Bone marrow (tissue), 2 donors: ENCODE data around the gene SLC25A41.

Experiments used
- DNase-seq, 2 donors: peaks; one replicate each; lab custom pipeline; 2025; lab: John Stamatoyannopoulos, UW

SLC25A41 gene

DNA sequence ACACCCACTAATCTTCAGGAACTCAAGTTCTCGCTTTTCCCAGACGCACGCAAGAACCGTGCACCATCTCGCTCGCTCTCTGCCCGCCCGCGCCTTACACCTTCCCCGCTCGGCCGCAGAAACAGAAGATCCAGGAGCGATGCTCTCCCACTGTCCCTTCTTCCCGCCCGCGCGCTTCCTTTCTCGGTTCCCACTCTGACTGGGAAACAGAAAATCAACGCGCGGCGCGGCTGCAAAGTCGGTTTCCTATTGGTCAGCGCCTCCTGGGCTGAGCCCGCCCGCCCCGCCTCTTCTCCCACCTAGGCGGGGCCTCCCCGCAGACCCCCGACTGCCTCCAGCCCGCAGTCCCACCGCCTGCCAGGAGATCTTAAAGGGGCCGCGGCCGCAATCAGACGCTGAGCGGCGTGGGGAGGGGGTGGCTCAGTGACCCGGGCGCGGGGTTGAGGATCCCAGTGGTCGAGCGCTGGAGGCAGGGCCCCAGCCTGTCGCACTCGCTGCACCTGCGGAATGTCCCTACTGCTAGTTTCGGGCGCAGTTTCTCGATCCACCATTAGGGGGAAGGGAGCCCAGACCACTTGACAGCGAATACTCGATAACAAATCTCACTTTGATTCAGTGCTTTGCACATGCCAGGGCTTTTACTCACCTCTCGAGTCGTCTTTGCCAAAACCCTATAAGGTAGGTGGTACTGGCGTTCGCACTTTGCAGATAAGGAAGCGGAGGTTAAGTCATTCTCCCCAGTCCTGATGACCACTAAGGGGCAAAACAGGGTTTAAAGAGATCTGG lies 26.7 kb upstream of the SLC25A41 start:
- peak; percentile 70 to 93 for DNase-seq

DNA sequence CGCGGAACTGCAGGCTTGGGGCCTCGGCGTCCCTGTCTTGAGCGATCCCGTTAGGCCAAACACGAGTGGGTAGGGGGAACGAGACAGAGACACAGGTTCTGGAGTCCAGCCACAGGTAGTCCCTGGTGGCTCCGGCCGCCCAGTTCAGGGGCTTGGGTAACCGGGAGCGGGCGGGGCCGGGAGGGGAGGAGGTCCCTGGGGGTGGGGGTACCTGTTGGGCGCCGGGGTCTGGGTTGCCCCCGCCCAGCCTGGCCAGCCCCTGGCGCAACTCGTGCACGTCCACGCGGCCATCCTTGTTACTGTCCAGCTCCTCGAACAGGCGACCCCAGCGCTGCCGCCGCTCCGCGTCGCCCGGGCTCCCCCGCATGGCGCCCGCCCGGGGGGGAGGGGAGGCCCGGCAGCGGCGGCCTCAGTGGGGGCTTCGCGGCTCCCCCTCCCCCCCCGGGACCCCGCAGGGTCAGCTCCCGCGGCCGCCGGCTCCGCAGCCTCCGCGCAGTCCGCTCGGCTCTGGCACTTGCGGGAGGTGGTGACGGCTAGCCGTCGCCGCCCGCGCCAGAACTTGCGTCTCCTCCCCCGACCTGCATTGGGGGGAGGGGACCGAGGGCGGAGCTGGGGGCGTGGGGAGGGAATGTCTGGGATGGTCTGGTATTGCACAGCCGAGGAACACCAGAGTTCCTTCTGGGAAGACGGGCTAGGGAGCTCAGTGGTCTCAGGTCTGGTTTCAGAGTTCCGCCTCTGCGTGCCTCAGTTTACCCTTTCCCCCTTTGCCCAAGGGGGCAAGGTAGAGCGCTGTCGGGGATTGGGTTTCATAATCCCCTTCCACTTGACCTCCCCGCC lies 25.9 kb upstream of the SLC25A41 start, which contains the start of gene SLC25A23:
TSS of gene SLC25A23 (minus strand) at position 531 of the 837 bp plus-strand sequence. CDS start at position 367, 164 bp downstream.
- no peak for DNase-seq

- no peak for DNase-seq
Observed at GRCh38 chr19:6458695-6459261, 25.2 kb upstream of the SLC25A41 start.

DNA sequence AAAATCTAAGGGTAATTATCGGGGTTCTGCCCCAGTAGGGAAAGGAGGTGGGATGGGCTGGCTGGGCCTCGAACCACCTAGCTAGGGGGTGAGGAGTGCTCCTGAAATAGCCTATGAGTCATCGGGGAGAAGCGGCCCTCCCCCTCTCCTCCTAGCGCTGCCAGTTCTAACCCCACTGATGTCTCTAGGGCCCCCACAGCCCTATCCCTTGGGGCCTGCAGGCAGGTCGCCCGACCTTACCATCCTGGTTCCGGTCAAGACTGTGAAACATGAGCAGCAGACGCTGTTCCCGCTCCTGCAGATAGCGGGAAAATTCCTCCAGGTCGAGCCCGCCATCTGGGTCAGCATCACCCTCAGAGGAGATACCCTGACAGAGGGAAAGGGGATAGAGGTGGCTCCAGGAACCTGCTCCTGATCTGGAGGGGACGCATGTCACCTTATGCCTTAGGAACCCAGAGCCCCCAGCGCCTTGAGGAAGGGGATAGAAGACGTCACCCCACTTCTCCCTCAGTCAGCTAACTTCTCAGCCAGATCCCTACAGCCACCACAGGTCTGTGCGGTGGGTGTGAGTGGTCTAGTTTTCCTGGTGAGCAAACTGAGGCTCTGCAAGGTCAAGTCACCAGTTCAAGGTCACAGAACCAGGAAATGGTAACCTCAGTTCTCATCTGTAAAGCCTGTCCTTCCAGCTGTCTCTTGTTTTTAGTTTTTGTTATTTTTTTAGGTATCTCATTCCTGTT lies 24.6 kb upstream of the SLC25A41 start:
- no peak for DNase-seq

DNA sequence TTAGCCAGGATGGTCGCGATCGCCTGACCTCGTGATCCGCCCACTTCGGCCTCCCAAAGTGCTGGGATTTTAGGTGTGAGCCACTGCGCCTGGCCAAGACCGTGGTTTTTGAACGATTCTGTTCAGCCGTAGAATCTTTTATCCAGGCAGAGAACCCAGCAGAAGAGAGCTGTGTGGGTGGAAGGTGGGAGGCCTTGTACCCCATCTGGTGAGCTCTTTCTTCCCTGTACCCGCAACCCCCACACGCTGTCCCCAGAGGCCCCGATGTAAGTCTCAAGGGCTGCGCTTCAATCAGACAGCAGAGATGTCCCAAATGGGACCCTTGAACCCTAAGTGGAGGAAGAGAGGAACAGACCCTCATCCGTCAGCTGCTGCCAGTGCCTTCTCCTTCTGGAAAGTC lies 22.4 kb upstream of the SLC25A41 start:
- DNase-seq = no peak

DNA sequence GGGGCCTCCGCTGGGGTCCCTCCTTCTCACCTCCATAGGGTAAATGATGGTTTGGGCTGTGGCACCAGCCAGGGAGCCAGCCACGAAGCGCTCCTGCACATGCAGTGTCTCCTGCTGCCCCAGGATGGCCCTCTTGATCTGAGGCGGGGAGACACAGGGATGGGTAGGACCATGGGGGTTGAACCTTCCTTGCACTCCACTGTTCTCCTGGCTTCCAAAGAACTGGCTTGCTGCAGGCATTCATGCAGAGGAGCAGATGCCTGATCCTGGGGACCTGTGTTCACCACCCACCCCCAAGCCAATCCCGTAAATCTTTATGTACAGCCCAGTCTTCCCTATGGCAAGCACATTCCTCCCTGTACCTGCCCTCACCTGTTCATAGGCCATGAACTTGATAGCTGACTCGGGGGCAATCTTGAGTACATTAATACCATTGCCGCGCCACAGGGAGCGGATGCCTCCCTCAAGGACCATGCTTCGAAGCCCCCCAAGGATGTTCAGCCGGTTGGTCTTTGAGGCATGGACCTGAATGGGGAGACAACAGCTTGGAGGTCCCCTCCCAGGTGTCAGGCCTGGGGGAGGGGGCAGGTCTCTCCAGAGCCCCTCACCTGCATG lies 20.5 kb upstream of the SLC25A41 start:
- DNase-seq = no peak

- no peak for DNase-seq
Observed at GRCh38 chr19:6452899-6453298, 19.3 kb upstream of the SLC25A41 start.

- DNase-seq = no peak
Observed at GRCh38 chr19:6452223-6452614, 18.7 kb upstream of the SLC25A41 start.

GRCh38 chr19:6451583-6452222 lies 18.1 kb upstream of the SLC25A41 start:
- no peak for DNase-seq

DNA sequence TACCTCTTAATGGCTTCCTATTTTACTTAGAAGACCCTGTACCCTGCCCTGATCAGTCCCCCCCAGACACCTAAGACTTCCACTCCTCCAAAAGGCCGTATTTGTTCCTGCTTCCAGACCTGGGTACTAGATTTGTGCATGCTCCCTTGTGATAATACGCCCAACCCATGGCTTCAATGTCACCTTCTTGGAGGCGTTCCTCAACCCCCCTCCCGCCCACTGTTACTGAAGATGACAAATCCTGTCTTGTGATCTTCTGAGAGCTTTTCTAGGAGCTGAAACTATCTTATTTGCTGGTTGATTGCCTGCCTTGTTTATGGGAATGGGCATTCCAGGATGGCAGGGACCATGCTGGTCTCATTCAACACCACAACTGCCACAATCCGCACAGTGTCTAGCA lies 16.6 kb upstream of the SLC25A41 start:
- no peak for DNase-seq

DNA sequence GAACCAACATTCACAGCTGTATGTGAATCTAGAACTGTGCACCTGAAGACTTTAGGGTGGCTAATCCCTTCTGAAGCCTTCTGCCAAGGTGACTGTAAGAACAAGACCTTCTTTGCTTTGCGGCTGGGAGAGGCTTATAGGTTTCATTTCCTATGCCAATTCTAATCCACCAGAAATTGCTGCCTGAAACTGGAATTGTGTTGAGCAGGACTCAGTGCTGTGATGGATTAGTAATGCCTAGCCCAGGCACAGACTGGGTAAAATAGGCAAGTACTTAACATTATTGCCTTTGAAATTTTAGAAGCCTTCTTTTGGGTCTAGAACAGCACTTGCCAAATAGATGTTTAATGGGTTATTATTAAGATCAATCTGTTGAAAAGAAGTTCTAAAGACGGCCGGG lies 14.5 kb upstream of the SLC25A41 start:
- no peak for DNase-seq

GRCh38 chr19:6446452-6446851 lies 12.9 kb upstream of the SLC25A41 start:
- DNase-seq = no peak

DNA sequence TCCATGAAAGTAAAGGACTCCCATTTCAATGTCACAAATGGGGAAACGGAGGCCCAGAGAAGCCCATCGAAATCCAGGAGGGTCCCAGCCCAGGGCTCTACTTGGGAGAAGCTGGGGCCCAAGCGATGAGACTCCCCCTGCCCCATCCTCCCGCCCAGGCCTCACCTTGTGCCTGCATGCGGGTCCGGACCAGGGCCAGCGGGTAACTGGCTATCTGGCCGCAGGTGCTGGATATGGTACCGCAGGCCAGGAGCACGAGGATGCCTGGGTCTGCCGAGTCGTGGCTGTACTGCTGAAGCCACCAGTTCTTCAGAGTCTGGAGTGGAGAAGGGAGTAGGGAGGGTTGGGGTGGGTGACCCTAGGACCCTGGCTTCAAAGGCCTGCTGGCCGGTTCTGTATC lies 10.4 kb upstream of the SLC25A41 start:
- no peak for DNase-seq

GRCh38 chr19:6442087-6442688 lies 8.6 kb upstream of the SLC25A41 start:
- DNase-seq = no peak

DNA sequence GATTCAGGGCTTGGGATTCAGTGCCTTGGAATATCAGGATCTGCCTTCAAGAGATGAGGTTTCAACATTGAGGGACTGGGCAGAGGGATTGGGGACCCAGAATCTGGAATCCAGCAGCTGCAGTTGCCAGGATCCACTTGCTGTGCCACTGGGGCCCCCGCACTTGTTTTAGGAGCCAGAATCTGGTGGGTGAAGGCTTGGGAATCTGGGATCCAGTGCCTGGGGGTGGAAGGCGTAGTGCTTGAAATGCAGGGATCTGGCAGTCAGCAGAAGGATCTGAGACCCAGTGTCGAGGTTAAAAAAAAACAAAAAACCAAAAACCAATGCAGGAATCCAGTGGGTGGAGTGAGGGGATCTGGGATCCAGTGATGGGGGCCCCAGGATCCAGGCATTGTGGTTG lies 7.3 kb upstream of the SLC25A41 start:
- no peak for DNase-seq

DNA sequence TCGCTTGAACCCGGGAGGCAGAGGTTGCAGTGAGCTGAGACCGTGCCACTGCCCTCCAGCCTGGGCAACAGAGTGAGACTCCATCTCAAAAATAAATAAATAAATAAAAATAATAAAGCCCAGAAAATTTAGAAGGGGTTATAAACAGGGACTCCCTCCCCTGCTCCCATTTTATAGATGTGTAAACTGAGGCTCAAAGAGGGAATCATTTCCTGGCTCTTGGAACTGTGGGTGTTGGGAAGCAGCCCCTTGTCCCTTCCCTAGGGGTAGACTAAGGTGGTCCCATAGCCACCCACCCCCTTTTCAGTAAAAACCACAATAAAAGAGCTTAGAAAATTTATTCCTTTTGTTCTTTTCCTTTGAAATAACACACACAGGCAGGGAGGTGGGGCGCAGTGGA lies 6.2 kb upstream of the SLC25A41 start:
- DNase-seq = no peak

DNA sequence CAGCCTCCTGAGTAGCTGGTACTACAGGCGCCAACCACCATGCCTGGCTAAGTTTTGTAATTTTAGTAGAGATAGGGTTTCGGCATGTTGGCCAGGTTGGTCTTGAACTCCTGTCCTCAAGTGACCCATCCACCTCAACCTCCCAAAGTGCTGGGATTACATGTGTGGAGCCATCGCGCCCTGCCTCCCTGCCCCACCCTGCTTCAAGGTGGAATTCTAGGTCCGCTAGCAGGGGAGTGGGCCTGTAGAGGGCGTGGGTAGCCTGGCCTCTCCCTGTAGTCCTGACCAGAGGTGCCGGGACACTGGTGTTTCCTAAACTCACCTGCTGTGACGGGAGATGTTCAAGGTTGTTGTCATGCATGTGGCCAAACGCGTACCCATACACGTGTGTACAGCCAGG lies 398 bp downstream of the SLC25A41 start:
- DNase-seq = no peak

DNA sequence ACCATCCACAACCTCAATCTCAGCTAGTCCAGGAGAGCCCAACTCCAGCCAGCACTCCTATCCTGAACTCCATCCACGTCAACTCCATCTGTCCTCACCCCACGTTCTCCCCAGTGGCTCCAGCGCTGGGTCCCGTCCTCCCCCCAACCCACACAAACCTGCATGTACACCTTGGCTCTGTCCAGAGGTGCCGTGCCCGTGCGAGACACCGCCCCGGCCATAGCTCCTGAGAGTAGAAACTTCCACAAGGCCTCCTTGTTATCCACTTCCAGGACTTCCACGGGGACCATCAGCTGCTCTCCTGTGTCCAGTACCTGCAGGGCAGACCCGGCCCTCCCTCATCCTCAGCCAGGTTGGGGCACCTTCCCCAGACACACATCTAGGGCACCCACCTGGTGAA lies 1.7 kb downstream of the SLC25A41 start:
- no peak for DNase-seq

- DNase-seq = no peak
Observed at GRCh38 chr19:6429419-6430221, 3.9 kb downstream of the SLC25A41 start.
